Fibroblast of gingiva (primary cell): Measurements from ENCODE around the gene KRTAP5-4.
A peak's percentile ranks its signal among the peaks of the same experiment; 100 is the strongest.
"Not testable (repeated sequence)": the region's sequence is repeated elsewhere in the genome, so short reads cannot be mapped to it uniquely, and the experiment has no call there.

Experiments used
- DNase-seq: peaks from one replicate; pipeline ENCODE4 v3.0.0-alpha.2; 2011; ENCODE audit warnings: low read depth

The KRTAP5-4 gene

DNA sequence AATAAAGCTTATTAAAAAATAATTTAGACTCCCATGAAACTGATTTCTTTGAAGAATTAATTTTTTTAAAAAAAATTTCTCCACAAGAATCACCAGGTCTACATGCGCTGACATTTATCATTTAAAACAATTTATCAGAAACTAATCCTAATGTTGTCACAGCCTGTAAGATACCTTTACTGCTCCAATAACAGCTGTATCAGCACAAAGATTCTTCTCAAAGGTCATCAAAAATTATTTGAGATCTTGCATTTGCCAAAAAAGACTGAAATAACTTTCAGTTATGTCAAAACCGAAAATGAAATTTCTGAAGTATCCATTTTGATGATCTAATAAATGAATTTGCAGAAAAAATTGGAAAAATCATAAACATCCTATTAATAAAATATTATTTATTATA lies 15.7 kb upstream of the KRTAP5-4 start:
- no peak for DNase-seq

DNA sequence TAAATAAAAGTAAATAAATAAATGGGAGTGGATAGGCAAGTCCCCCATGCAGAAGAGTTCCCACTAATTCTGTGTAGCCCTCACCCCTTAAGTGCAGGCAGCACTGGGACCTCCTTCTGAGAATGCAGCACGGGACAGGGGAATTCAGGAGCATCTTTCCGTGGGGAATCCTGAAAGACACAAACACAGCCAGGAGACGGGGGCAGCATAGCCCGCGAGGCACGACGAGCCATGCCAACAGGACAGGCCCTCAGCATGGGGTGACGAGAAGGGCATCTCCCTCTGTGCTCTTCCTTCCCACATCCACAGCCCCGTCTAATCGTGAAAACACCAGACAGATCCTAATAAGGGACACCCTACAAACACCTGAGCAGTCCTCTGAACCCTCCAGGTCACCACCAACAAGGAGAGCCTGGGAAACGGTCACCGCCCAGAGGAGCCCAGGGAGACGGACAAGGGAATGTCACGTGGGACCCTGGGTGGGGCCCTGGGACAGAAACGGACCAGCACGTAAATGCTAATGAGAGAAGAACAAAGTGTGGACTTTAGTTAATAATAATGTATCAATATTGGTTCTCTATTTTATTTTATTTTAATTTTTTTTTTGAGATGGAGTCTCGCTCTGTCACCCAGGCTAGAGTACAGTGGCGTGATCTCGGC lies 14.5 kb upstream of the KRTAP5-4 start:
- DNase-seq = no peak

GRCh38 chr11:1633864-1634263 lies 11.9 kb upstream of the KRTAP5-4 start:
- DNase-seq = no peak

GRCh38 chr11:1632053-1632714 lies 10.2 kb upstream of the KRTAP5-4 start:
- DNase-seq = no peak

DNA sequence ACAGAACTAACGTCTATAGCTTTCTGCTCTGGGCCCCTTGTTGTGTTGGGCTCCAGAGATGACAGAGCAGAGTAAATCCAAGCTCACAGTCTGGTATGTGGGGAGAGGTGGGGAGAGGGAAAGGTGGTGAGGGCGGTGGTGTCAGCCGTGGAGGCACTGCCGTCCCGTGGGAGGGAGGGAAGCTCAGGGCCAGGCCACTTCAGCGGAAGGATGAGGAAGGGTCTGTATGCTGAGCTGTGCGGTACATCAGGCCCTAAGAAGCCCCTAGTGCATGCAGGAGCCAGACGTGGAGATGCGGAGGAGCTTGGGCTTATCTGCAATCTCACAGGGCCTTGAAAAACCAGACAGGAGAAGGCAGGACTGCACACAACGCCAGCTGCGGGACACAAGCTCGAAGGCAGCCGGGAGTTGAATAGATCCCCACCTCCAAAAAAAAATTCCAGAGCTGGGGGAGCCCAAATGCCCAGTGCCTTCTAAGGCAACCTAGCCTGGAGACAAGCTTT lies 9.2 kb upstream of the KRTAP5-4 start:
- no peak for DNase-seq

- DNase-seq = no peak
Measured at GRCh38 chr11:1630271-1630670, 8.3 kb upstream of the KRTAP5-4 start.

GRCh38 chr11:1629326-1630185 lies 7.6 kb upstream of the KRTAP5-4 start, which contains the start of gene KRTAP5-5:
TSS of gene KRTAP5-5 (plus strand) at chr11:1629775. CDS start at chr11:1629841, 66 bp downstream.
- no peak for DNase-seq

DNA sequence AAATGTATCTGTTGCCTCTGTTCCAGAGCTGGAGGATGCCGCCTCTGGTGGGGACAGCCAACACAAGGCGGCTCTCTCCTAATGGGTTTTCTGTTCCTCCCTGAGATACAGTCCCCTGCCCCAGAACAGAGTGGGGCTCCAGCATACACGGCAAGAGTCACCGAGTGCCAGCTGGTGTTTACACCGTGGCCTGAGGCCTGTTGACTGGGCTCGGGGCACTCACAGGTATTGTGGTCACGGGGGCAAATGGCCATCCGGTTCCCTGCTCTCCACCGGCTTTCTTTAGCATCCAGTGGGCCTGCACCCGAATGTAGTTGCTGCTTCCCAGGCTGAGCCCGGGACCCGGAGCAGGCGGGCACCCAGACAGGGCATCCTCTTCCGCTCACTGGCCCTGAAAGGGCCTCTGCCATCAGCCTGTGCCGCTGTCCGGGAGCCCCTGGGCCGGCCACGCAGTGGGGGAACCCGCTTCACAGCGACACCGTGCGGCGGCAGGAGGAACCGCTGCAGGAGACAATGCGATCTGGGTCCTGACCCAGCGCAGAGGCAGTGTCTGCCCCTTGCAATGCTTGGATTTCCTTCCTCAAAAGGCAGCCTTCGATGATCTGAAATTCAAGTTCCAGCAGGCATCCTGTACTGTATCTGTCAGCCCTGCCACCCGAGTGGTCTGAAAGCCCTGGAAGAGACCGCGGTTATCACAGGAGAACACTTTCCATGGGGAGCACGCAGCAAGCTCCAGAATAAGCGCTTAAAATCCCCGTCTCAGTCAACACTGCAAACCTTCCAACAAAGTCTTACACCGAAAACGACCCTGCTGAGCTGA lies 6.8 kb upstream of the KRTAP5-4 start:
- DNase-seq = no peak

- DNase-seq = no peak
Measured at GRCh38 chr11:1625541-1625940, 3.6 kb upstream of the KRTAP5-4 start.

- no peak for DNase-seq
Measured at GRCh38 chr11:1624621-1625020, 2.7 kb upstream of the KRTAP5-4 start.

DNA sequence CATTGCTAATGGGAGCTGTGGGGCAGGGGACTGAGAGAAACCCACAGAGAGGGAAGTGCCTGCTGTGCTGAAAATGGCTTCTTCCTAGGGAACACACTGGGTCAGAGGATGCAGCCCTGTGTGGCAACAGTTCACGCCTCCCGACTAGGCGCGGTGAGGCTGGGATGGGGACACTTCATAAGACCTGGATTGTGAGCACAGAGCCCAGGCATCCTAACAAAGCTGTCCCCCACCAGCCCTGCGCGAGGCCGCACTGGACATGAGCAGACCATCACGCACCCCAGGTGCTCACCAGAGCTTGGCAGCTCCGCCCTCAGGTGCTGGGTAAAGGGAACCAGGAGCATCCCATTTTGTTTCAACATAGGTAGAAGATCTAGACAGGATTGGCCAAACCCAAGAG lies 1.8 kb upstream of the KRTAP5-4 start:
- DNase-seq = no peak

- no peak for DNase-seq
Measured at GRCh38 chr11:1619449-1619848, 2.5 kb downstream of the KRTAP5-4 start.

- peak; percentile 66 for DNase-seq
Measured at GRCh38 chr11:1618231-1618630, 3.7 kb downstream of the KRTAP5-4 start.

- no peak for DNase-seq
Measured at GRCh38 chr11:1608363-1608762, 13.6 kb downstream of the KRTAP5-4 start, which contains the start of gene KRTAP5-3. TSS of gene KRTAP5-3 (minus strand) at chr11:1608463. CDS start at chr11:1608385, 78 bp downstream.

DNA sequence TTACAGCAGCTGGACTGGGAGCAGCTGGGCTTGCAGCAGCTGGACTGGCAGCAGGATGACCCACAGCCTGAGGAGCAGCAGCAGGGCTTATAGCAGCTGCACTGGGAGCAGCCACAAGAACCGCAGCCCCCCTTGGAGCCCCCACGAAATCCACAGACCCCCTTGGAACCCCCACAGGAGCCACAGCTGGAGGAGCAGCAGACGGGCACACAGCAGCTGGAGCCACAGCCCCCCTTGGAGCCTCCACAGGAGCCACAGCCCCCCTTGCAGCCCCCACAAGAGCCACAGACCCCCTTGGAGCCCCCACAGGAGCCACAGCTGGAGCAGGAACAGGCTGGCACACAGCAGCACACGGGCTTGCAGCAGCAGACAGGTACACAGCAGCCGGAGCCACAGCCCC lies 14.0 kb downstream of the KRTAP5-4 start:
- DNase-seq = not testable (repeated sequence)

GRCh38 chr11:1607156-1607845 lies 14.6 kb downstream of the KRTAP5-4 start:
- DNase-seq = not testable (repeated sequence)

DNA sequence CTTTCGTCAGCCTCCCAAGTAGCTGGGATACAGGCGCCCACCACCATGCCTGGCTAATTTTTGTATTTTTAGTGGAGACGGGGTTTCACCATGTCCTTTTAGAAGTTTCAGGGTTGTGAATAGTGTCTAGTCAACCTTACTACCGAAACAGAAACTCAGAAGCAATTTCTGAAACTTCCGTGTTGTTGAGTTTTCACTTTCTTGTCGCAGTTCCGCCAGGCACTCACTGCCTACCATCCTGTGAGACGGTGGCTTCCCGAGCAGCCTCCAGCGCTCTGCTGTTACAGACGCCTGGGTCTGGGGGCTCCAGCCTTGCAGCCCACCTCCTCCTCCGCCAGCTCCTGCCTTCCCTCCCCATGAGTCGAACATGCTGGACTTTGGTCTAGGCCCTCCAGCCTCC lies 16.0 kb downstream of the KRTAP5-4 start:
- not testable (repeated sequence) for DNase-seq

GRCh38 chr11:1604711-1605110 lies 17.2 kb downstream of the KRTAP5-4 start:
- no peak for DNase-seq

- DNase-seq = no peak
Measured at GRCh38 chr11:1604181-1604580, 17.8 kb downstream of the KRTAP5-4 start.

- DNase-seq = no peak
Measured at GRCh38 chr11:1603629-1604028, 18.3 kb downstream of the KRTAP5-4 start.

GRCh38 chr11:1601663-1602062 lies 20.3 kb downstream of the KRTAP5-4 start:
- DNase-seq = not testable (repeated sequence)
